Measurements from ENCODE around the gene AGL. TPM values are rescaled to one million over a fixed set of nuclear protein-coding genes. Genes with fewer than 3 reads are reported as not detected.

The AGL gene
- total and polyA plus RNA-seq, 2 of the 13 experiments (the other 11 are each of a cell fraction or from before 2014, with no cell fraction given): 4.3 to 13.1 TPM

- whole genome bisulfite sequencing (ENCODE audit: low lambda C conversion rate): 97% methylated on average over 2 of the region's 2 CpGs
These were observed 8.1 kb downstream of the AGL start for GRCh38 chr1:99858286-99858685.

More at GRCh38 chr1:99858286-99858685, 8.1 kb downstream of the AGL start:
- Histone ChIP-seq H3K4me3 (replicated peaks in 1 of 3; ENCODE audit: insufficient read depth in 1 of 3, low read depth in 2 of 3, low read length in 3 of 3) (no peak overlapping the region), H3K79me2 (ENCODE audit: insufficient read depth, low read length) (no peaks in the 10 kb centered on the region), H3K27ac (ENCODE audit: extremely low read length, insufficient read depth, low read length) (no peak overlapping the region), H2AFZ (ENCODE audit: low read length) (no peak overlapping the region), H4K20me1 (ENCODE audit: insufficient read depth, low read length) (no peaks in the 10 kb centered on the region), H3K4me1 (ENCODE audit: insufficient read depth, low read length) (no peaks in the 10 kb centered on the region), H3K4me2 (ENCODE audit: low read depth, low read length) (no peak overlapping the region), H3K36me3 (replicated peaks in 1 of 2; ENCODE audit: control insufficient read depth in 1 of 2, insufficient read depth in 2 of 2, low read length in 2 of 2) (peaks cover 2 to 17% of the 10 kb centered on the region in 2 experiments), H3K9ac (ENCODE audit: insufficient read depth, low read depth, low read length) (no peak overlapping the region), H3K9me3 (ENCODE audit: low read length) (no peaks in the 10 kb centered on the region), H3K27me3 (ENCODE audit: control insufficient read depth in 1 of 2, insufficient read depth in 2 of 2, low read length in 2 of 2) (no peaks in the 10 kb centered on the region)
- FAIRE-seq (no peak), ATAC-seq (no peak), DNase-seq (ENCODE audit: low spot score) (no peak)
- BruUV-seq (replicated peaks): no TSS peak
- intact Hi-C loops (cut with micrococcal nuclease; ENCODE audit: unreplicated experiment) (no loop called here), in situ Hi-C loops (cut with HindIII; ENCODE audit: extremely low pct_ligation_motif_present, low pct_unique_long_range_greater_than_20kb) (no loop called here)
- TF ChIP-seq ZNF687 (CRISPR knock-in tag; IDR thresholded peaks at IDR 0.05): no peak
- TF ChIP-seq MYPOP (CRISPR knock-in tag; IDR thresholded peaks at IDR 0.05): no peak
- TF ChIP-seq ZNF296 (CRISPR knock-in tag; conservative IDR thresholded peaks at IDR 0.05): no peak
- TF ChIP-seq RNF219 (CRISPR knock-in tag; IDR thresholded peaks at IDR 0.05): no peak
- TF ChIP-seq ZNF670 (CRISPR knock-in tag; IDR thresholded peaks at IDR 0.05; ENCODE audit: borderline replicate concordance): no peak
- TF ChIP-seq KDM4B (CRISPR knock-in tag; IDR thresholded peaks at IDR 0.05): no peak
- no peak for TF ChIP-seq ZNF646 (CRISPR knock-in tag; IDR thresholded peaks at IDR 0.05)
- POLR2A ChIA-PET: no interaction called here
- CTCF ChIA-PET (ENCODE audit: low intra/inter-chr PET ratio, low total read pairs): no interaction called here

All from HepG2 (cell line).